Testis (tissue), 3 donors: ENCODE measurements around the gene VANGL2. TPM values are rescaled to one million over a fixed set of nuclear protein-coding genes. Genes with fewer than 3 reads are reported as not detected.

ENCODE experiments used
- DNase-seq: peaks from one replicate; pipeline ENCODE4 v3.0.0-alpha.2; 2019
- H3K27ac ChIP-seq, 2 donors: fragments of 200-600 bp; sonication (generic); one replicate each; pipeline ENCODE4 v1.5.1; 2019
- H3K27me3 ChIP-seq: fragments of 200-600 bp; sonication (generic); one replicate; pipeline ENCODE4 v1.5.1; 2019
- H3K36me3 ChIP-seq: fragments of 200-600 bp; sonication (generic); one replicate; pipeline ENCODE4 v1.5.1; 2017; ENCODE audit warnings: low read depth; ENCODE audit errors: missing control alignments
- H3K4me1 ChIP-seq: fragments of 200-600 bp; sonication (generic); one replicate; pipeline ENCODE4 v1.5.1; 2019
- H3K4me3 ChIP-seq, 2 donors: fragments of 200-600 bp; sonication (generic); one replicate each; pipeline ENCODE4 v1.5.1; 2017 to 2019
- H3K9me3 ChIP-seq: fragments of 200-600 bp; sonication (generic); one replicate; pipeline ENCODE4 v1.5.1; 2017
- CTCF ChIP-seq, 3 experiments: fragments of 450-650 bp in 2 of 3; fragments of 200-600 bp in 1 of 3; sonication (generic) in 1 of 3; IDR thresholded peaks; one replicate each; pipeline ENCODE4 v1.5.1; 2016 to 2019; ENCODE audit warnings: antibody characterized with exemption in 3 of 3, mild to moderate bottlenecking in 2 of 3, moderate library complexity in 1 of 3
- POLR2A ChIP-seq: fragments of 450-650 bp; IDR thresholded peaks from one replicate; pipeline ENCODE4 v1.6.1; 2017; ENCODE audit warnings: antibody characterized with exemption, mild to moderate bottlenecking, moderate library complexity
- WGBS, 2 donors: methylation state at CpG; one replicate each; pipeline ENCODE4 v1.1.5; 2018; 5-methylcytosine and 5-hydroxymethylcytosine counted together
- intact Hi-C: fragments of 100-400 bp; cut with DNase I; formaldehyde crosslinking; loops from one replicate; pipeline ENCODE4 v1.15.1; 2023; ENCODE audit warnings: low total_unique reads
- polyA plus RNA-seq: library from polyadenylated mRNA; stranded (reverse); fragments of 350-450 nt; fragmentation: Illumina TruSeq; extraction: RNeasy Lipid Tissue Mini Kit (QIAGEN cat#74804); gene quantifications from one replicate; pipeline ENCODE4 v1.2.3, GENCODE V29; 2014; ENCODE audit warnings: low read depth, low replicate concordance; ENCODE audit not compliant: insufficient read depth
- total RNA-seq, 2 donors: library from RNA; depleted of rRNA; stranded (reverse); fragments of >200 nt; gene quantifications; one replicate each; pipeline ENCODE4 v1.2.3, GENCODE V29; 2016

The VANGL2 gene
- total and polyA plus RNA-seq, 3 donors from 2014 or later = 3.6 to 5.9 (median 3.8) TPM

- Histone ChIP-seq H3K27me3 (no peaks in the 10 kb centered on the region), H3K4me1 (no peaks in the 10 kb centered on the region), H3K36me3 (no peaks in the 10 kb centered on the region), H3K27ac (no peak overlapping the region), H3K4me3 (no peak overlapping the region), H3K9me3 (no peaks in the 10 kb centered on the region)
- intact Hi-C loops = no loop called here
- DNase-seq = no peak
- 85 to 92% methylated on average over 4 of the region's 4 CpGs for WGBS, 2 donors
- TF ChIP-seq POLR2A (no peak), CTCF (IDR thresholded peaks at IDR 0.05) (no peak)
Observed at GRCh38 chr1:160438317-160438918, 38.1 kb downstream of the VANGL2 start.

DNA sequence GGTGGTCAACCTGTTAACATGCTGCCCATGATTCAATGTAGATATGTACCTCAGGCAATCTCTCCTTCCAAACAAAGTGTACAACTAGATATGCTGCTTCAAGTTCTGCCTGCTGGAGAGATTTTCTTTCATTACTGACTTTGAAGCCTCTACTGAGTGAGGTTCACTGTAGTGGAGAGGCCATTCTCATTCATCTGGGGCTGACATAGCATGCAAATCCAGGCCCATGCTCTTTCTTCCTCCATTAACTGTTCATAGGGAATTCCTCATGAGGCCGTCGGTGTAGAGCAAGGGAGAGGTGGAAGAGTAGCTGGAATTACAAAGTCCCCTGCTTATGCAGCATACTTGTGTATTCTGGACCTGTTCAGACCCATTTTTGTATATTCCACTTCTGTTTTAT lies 38.6 kb downstream of the VANGL2 start:
- intact Hi-C loops = no loop called here
- no peaks in the 10 kb centered on the region for H3K9me3 ChIP-seq
- H3K36me3 ChIP-seq = no peaks in the 10 kb centered on the region
- DNase-seq = no peak
- no peak overlapping the region for H3K4me3 ChIP-seq
- 88 to 98% methylated on average over 2 of the region's 2 CpGs for WGBS, 2 donors
- H3K4me1 ChIP-seq = no peaks in the 10 kb centered on the region
- no peak overlapping the region for H3K27ac ChIP-seq
- no peak for TF ChIP-seq POLR2A
- no peak for TF ChIP-seq CTCF (IDR thresholded peaks at IDR 0.05)
- H3K27me3 ChIP-seq = no peaks in the 10 kb centered on the region

DNA sequence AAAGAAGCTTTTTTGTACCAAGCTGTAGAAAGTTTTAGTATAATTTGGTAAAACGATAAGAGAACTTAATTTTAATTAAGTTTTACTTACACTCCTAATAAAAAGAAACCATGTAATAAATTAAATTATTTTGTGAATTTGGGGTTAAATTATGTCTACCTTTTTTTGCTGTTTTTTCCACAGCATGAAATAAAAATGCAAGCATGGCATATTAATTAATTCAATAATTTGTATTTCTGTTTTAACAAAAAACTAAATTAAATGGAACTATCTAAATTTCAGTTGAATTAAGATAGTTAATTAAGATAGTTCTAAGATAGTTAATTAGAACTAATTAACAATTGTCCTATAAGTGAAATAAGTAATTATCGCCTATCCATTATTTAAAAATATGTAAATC lies 39.4 kb downstream of the VANGL2 start:
- Histone ChIP-seq H3K4me3 (no peak overlapping the region), H3K27me3 (no peaks in the 10 kb centered on the region), H3K27ac (no peak overlapping the region), H3K36me3 (no peaks in the 10 kb centered on the region), H3K9me3 (no peaks in the 10 kb centered on the region), H3K4me1 (no peaks in the 10 kb centered on the region)
- WGBS, 2 donors = 76% methylated on average over 2 of the region's 2 CpGs
- intact Hi-C loops = no loop called here
- DNase-seq = no peak
- no peak for TF ChIP-seq POLR2A
- no peak for TF ChIP-seq CTCF (IDR thresholded peaks at IDR 0.05)

DNA sequence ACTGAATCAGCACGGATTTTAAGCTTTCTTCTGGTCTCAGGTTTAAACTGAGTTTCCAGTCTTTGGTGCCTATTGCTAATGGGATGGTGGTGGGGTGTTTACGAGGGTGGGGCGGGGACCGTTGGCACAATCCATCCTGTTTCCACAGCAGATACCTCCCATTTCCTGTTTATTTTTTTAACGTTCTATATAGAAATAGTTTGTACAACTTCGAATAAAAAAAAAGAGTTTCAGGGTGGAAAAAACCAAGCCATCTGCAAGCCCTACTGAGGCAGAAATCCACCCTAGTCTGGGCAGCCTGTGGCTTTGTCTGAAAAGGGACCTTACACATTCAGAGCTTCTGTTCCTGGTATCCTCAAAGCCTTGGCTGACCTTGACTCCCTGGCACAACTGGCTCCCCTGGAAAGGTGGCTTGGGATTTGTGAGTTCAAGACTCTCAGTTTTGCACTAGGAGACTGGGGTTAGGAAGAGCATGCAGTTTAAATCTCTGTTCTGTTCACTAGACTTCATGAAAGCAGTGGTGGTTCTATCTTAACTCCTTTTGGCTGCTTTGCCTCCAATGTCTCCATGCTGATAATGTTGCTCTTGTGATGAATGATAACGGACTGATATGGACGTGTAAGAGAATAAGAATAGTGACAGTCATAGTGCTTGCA lies 46.7 kb downstream of the VANGL2 start:
- WGBS, 2 donors = 60 to 61% methylated on average over 8 of the region's 8 CpGs
- no peak for DNase-seq
- no peaks in the 10 kb centered on the region for H3K27me3 ChIP-seq
- no peaks in the 10 kb centered on the region for H3K9me3 ChIP-seq
- H3K4me1 ChIP-seq = no peaks in the 10 kb centered on the region
- no peaks in the 10 kb centered on the region for H3K36me3 ChIP-seq
- no peak overlapping the region for H3K27ac ChIP-seq
- intact Hi-C loops = no loop called here
- H3K4me3 ChIP-seq = no peak overlapping the region
- TF ChIP-seq CTCF (IDR thresholded peaks at IDR 0.05) (no peak), POLR2A (no peak)

- H3K36me3 ChIP-seq = no peaks in the 10 kb centered on the region
- 89 to 92% methylated on average over 2 of the region's 2 CpGs for WGBS, 2 donors
- TF ChIP-seq POLR2A (no peak), CTCF (IDR thresholded peaks at IDR 0.05) (no peak)
- no peaks in the 10 kb centered on the region for H3K9me3 ChIP-seq
- no peaks in the 10 kb centered on the region for H3K27me3 ChIP-seq
- intact Hi-C loops = no loop called here
- no peak overlapping the region for H3K4me3 ChIP-seq
- no peak for DNase-seq
- no peak overlapping the region for H3K27ac ChIP-seq
- H3K4me1 ChIP-seq = no peaks in the 10 kb centered on the region
Observed at GRCh38 chr1:160449494-160449893, 49.1 kb downstream of the VANGL2 start.
